Skin epidermis (tissue), 12 donors: ENCODE results near the gene ARID5A.
A peak's percentile ranks its signal among the peaks of the same experiment; 100 is the strongest.

Experiments used
- H3K27ac ChIP-seq, 21 experiments: fragments of 200-600 bp; sonication (generic) in 11 of 21; one replicate each; pipeline ENCODE4 v1.5.0; 2020; ENCODE audit warnings: mild to moderate bottlenecking in 3 of 21, inconsistent platforms in 2 of 21, moderate library complexity in 2 of 21
- H3K4me3 ChIP-seq, 7 experiments: fragments of 200-600 bp; sonication (generic) in 2 of 7; one replicate each; pipeline ENCODE4 v1.5.0; 2020; ENCODE audit warnings: inconsistent platforms in 2 of 7, mild to moderate bottlenecking in 2 of 7, moderate library complexity in 1 of 7

Gene ARID5A

DNA sequence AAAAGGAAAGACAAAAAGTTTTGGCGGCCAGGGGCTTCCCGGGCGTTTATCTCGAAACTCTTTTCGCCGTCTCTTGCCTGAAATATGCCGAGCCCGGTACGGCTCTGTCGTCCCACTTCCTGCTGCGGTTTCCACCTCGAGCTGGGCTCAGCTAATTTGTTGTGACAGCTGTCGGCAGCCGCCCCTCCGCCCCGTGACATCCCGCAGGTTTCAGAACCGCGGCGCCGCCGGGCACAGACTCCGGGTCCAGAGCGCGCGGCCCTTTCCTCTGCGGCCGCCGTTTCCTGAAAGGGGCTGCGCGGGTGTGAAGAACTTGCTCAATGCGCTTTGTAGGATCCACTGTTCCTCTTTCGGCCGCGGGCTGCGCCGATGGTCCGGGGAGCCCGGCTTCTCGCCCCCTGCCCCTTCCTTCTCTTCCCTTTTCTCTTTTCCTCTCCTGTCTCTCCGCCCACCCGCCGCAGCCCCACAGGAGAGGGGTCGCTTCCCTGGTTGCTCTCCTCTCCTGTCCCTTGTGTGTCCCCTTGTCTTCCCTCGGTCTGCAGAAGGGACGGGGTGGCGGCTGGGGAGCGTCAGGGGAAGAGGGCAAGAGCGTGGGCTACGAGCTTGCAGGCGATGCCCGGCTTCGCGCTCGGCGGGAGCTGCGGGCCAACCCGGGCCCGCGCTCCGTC, 648 bp downstream of the ARID5A start:
- H3K27ac ChIP-seq, result peak overlapping the region; percentile 89 to 99 (median 96)
- peak overlapping the region; percentile 56 to 92 (median 81) for H3K4me3 ChIP-seq

GRCh38 chr2:96537734-96538486, 1.4 kb downstream of the ARID5A start:
- peak overlapping the region; percentile 89 to 99 (median 96) for H3K27ac ChIP-seq
- peak overlapping the region; percentile 56 to 92 (median 81) for H3K4me3 ChIP-seq

GRCh38 chr2:96538487-96539214, 2.1 kb downstream of the ARID5A start:
- peak overlapping the region in 20 of 21 experiments; percentile 23 to 99 (median 96) for H3K27ac ChIP-seq
- peak overlapping the region; percentile 56 to 92 (median 81) for H3K4me3 ChIP-seq

- Histone ChIP-seq H3K27ac (peak overlapping the region in 16 of 21 experiments; percentile 28 to 99 (median 96)), H3K4me3 (peak overlapping the region in 6 of 7 experiments; percentile 56 to 92 (median 76))
Measured at GRCh38 chr2:96539215-96539920, 2.8 kb downstream of the ARID5A start.

- Histone ChIP-seq H3K27ac (peak overlapping the region in 4 of 21 experiments; percentile 93 to 99 (median 98)), H3K4me3 (peak overlapping the region in 1 of 7 experiments; percentile 60)
Measured at GRCh38 chr2:96540136-96540535, 3.6 kb downstream of the ARID5A start.

DNA sequence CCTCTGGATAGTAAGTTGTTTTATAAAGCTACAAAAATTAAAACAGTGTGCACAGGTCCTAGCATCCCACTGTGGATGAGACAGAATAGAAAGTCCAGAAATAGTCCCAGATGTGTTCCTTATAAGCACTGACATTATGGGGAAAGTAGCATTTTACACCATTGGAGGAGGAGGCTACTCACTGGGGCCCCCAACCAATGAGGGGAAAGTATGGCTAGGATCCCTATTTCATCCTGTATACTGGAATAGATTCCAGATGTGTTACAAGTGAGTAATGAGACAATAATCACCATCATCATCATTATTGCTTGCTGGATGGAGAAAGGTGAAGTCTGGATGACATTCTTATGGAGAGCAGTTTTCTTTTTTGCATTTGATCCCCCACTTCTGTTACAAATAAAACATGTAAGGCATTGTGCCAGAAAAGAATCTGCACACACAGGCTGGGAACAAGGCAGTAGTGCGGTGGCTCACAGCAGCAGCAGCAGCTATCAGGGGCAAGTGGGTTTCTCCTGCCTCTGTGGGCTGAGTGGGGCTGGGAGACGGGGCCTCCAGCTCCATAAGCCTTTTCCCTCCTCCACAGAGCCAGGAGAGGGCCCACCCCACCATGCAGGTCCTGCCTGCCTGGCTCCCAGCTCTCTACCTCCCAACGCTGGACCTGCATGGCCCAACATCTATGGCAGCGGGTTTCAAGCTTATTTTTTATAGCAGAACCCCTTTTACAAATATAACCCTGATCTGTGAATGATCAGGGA, 5.0 kb downstream of the ARID5A start:
- no peak overlapping the region for H3K4me3 ChIP-seq
- H3K27ac ChIP-seq, result peak overlapping the region in 2 of 21 experiments; percentile 12 to 19

- Histone ChIP-seq H3K27ac (peak overlapping the region in 1 of 21 experiments; percentile 12), H3K4me3 (no peak overlapping the region)
Measured at GRCh38 chr2:96542357-96542977, 5.9 kb downstream of the ARID5A start.

DNA sequence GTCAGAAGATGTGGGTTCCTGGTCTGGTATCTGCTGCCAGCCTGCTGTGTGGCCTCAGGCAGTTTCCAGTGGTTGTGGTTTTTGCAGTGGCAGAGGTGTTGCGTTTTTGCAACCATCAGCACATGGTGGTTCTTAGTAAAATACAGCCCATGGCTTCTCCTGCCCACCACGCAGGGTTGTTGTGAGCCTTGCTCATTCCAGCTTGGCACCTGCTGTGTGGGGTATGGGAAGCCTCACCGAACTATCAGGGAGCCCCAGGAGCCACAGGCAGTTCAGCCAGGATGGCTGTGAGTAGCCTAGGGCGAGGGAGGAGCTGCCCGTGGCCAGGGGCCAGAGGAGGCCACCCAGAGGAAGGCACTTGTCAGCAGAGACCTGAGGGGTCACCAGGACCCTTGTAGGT, 9.8 kb downstream of the ARID5A start:
- H3K27ac ChIP-seq, result no peak overlapping the region
- H3K4me3 ChIP-seq, result no peak overlapping the region

- Histone ChIP-seq H3K27ac (no peak overlapping the region), H3K4me3 (no peak overlapping the region)
Measured at GRCh38 chr2:96546797-96547196, 10.2 kb downstream of the ARID5A start.

GRCh38 chr2:96547203-96547641, 10.7 kb downstream of the ARID5A start:
- Histone ChIP-seq H3K4me3 (no peak overlapping the region), H3K27ac (no peak overlapping the region)

GRCh38 chr2:96547731-96548171, 11.2 kb downstream of the ARID5A start:
- H3K4me3 ChIP-seq, result no peak overlapping the region
- no peak overlapping the region for H3K27ac ChIP-seq

DNA sequence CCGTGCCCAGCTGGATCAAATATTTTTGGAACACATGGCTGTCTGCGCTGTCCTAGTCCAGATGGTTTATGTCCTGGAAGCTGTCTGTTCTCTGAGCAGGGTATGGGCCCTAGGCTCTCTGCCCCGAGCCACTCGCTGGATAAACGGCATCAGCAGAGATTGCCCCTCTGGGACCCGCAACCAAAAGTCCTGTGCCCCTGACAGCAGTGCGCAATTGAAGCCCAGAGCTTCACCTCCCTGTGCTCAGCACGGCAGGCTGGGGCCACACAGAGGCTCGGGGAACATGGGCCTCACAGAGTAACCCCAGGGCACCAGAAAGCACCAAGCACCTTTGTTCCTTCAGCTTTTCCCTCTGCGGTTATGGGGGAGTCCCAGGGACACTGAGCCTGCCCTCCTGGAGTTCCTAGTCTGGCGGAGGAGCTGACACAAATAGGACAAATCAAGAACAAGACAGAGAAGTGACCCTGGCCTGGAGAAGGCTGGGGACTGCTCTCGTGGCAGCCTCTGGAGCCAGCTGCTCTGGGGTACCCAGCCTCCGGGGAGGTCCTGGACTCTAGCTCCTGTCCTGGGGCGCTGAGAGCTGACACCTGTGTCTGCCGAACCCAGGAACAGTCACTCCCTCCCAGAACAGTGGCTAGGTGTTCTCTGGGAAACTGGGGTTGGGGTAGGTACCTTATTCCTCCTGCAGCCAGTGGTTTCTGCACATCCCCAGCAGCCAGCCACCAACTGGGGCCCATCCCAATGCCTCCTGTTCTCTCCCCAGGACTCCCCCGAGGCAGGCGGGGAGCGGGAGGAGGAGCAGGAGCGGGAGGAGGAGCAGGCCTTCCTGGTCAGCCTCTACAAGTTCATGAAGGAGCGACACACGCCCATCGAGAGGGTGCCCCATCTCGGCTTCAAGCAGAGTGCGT, 12.3 kb downstream of the ARID5A start:
- Histone ChIP-seq H3K4me3 (no peak overlapping the region), H3K27ac (no peak overlapping the region)

DNA sequence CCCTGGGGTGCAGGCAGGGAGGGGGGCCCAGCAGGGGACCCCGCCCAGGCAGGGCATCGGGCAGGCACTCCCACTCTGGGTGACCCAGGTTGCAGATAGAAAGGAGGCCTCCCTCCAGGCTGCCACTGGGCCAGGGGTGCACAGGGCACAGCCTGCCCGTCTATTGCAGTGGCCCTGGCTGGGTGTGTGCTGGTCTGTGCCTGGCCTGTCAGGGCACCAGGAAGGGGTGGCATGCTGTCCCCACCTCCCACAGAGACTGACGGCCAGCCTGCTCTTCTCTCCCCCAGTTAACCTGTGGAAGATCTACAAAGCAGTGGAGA, 12.9 kb downstream of the ARID5A start:
- Histone ChIP-seq H3K27ac (no peak overlapping the region), H3K4me3 (no peak overlapping the region)

- H3K4me3 ChIP-seq, result no peak overlapping the region
- H3K27ac ChIP-seq, result no peak overlapping the region
Measured at GRCh38 chr2:96549967-96550786, 13.6 kb downstream of the ARID5A start.

DNA sequence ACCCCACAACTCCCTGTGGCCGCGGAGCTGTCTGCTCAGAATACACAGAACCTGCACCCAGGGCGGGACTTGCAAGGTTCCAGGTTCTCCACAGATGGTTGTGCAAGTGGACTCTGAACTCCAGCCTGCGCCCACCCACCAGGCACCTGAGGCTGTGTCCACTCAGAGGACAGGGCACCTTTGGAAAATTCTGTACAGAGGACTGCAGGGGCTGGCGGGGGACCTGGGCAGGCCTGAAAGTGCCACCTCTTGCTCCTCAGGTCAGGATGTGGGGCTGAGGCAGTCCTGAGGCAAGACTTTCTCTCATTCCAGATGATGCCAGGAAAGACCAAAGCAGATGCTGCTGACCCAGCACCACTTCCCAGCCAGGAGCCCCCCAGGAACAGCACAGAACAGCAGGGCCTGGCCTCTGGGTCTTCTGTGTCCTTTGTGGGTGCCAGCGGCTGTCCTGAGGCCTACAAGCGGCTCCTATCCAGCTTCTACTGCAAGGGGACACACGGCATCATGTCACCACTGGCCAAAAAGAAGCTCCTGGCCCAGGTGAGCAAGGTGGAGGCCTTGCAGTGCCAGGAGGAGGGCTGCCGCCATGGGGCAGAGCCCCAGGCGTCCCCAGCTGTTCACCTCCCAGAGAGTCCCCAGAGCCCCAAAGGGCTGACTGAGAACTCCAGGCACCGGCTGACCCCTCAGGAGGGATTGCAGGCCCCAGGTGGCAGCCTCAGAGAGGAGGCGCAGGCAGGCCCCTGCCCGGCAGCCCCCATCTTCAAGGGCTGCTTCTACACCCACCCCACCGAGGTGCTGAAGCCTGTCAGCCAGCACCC, 14.4 kb downstream of the ARID5A start:
- H3K4me3 ChIP-seq, result no peak overlapping the region
- H3K27ac ChIP-seq, result no peak overlapping the region
